ENCODE measurements around the gene AREL1. TPM values are rescaled to one million over a fixed set of nuclear protein-coding genes. Genes with fewer than 3 reads are reported as not detected.

Gene AREL1
- total RNA-seq, 1 experiment from 2014 or later, result 34.2 TPM

- no peak overlapping the region for H2AFZ ChIP-seq (ENCODE audit: low read length)
Observed at GRCh38 chr14:74723134-74723533, 10.3 kb upstream of the AREL1 start.

More at GRCh38 chr14:74723134-74723533, 10.3 kb upstream of the AREL1 start:
- Mint-ChIP-seq H3K27me3 (ENCODE audit: low read depth) (no peaks in the 10 kb centered on the region), H3K4me1 (no peaks in the 10 kb centered on the region), H3K4me3 (no peak overlapping the region), H3K27ac (no peak overlapping the region), H3K36me3 (ENCODE audit: insufficient read depth in 1 of 3, low read depth in 3 of 3) (peaks cover 14 to 31% (median 26%) of the 10 kb centered on the region in 3 experiments), H3K9me3 (peaks cover 0 to 2% of the 10 kb centered on the region in 2 experiments; a peak in 3 of 5 replicates)
- H4K91ac ChIP-seq (ENCODE audit: insufficient read length, low read depth, low read length), result no peak overlapping the region
- no peaks in the 10 kb centered on the region for H3K79me2 ChIP-seq (ENCODE audit: insufficient read depth, low read length)
- no peaks in the 10 kb centered on the region for H3K9me3 ChIP-seq (ENCODE audit: control insufficient read depth, low read depth, low read length)
- H3K56ac ChIP-seq (ENCODE audit: insufficient read length, low read depth, low read length), result no peak overlapping the region
- no peak overlapping the region for H3T11ph ChIP-seq (ENCODE audit: low read length)
- H3K23me2 ChIP-seq (ENCODE audit: insufficient read length, low read depth, low read length, poor library complexity, severe bottlenecking), result no peaks in the 10 kb centered on the region
- no peak overlapping the region for H2AK5ac ChIP-seq (ENCODE audit: insufficient read length, low read length)
- no peak overlapping the region for H3K14ac ChIP-seq (ENCODE audit: insufficient read depth, low read length)
- TF ChIP-seq CTCF (conservative IDR thresholded peaks at IDR 0.05), result no peak
- no peak for DNase-seq
- no peak overlapping the region for H3K18ac ChIP-seq (ENCODE audit: insufficient read length, low read depth, low read length)
- H2BK12ac ChIP-seq (ENCODE audit: insufficient read length, low read depth, low read length), result no peak overlapping the region
- H4K20me1 ChIP-seq (ENCODE audit: control insufficient read depth, insufficient read depth, insufficient read length), result no peaks in the 10 kb centered on the region
- H2BK120ac ChIP-seq (ENCODE audit: low read depth, low read length, poor library complexity, severe bottlenecking), result no peak overlapping the region
- no peak overlapping the region for H4K8ac ChIP-seq (replicated peaks; ENCODE audit: insufficient read length, low read depth, low read length)
- no peak overlapping the region for H2BK20ac ChIP-seq (ENCODE audit: low read depth, low read length, poor library complexity, severe bottlenecking)
- H3K27ac ChIP-seq (ENCODE audit: insufficient read length, low read depth, low read length), result no peak overlapping the region
- no peak overlapping the region for H3K4me2 ChIP-seq (ENCODE audit: insufficient read depth, insufficient read length, low read length)
- H3K4ac ChIP-seq (ENCODE audit: low read depth, low read length), result no peak overlapping the region
- no peak overlapping the region for H3K9ac ChIP-seq (ENCODE audit: extremely low read depth, insufficient read length, low read length)
- H4K5ac ChIP-seq (ENCODE audit: insufficient read length, low read depth, low read length), result no peak overlapping the region
- no peak overlapping the region for H3K23ac ChIP-seq (ENCODE audit: insufficient read length, low read depth, low read length)
- H2BK15ac ChIP-seq (ENCODE audit: low read depth, low read length), result no peak overlapping the region
- no CpG with 5 or more reads among the region's 3 CpGs for WGBS (ENCODE audit: extremely low coverage, insufficient read length, low lambda C conversion rate)
- no peaks in the 10 kb centered on the region for H3K27me3 ChIP-seq (ENCODE audit: insufficient read depth, low read length)
- H3K79me1 ChIP-seq (ENCODE audit: insufficient read depth, low read depth, low read length, poor library complexity, severe bottlenecking), result no peaks in the 10 kb centered on the region
- H3K4me1 ChIP-seq (ENCODE audit: insufficient read depth, low read length), result no peaks in the 10 kb centered on the region
- H2BK5ac ChIP-seq (ENCODE audit: insufficient read length, low read length), result no peak overlapping the region
